Esophagus squamous epithelium (tissue), 4 donors: Measurements from ENCODE around the gene ACACA.

Experiments
- CTCF ChIP-seq, 6 experiments: fragments of 450-650 bp in 4 of 6; fragments of 200-600 bp in 2 of 6; sonication (generic) in 2 of 6; IDR thresholded peaks; one replicate each; pipeline ENCODE4 v1.5.1; 2016 to 2019; ENCODE audit warnings: antibody characterized with exemption in 6 of 6, mild to moderate bottlenecking in 4 of 6, moderate library complexity in 4 of 6
- POLR2A ChIP-seq, 4 donors: fragments of 450-650 bp; IDR thresholded peaks; one replicate each; pipeline ENCODE4 v1.6.1; 2017; ENCODE audit warnings: antibody characterized with exemption in 4 of 4, mild to moderate bottlenecking in 4 of 4, moderate library complexity in 3 of 4

GRCh38 chr17:37388266-37388665 lies 18.4 kb downstream of the ACACA start:
- TF ChIP-seq CTCF (IDR thresholded peaks at IDR 0.05) (no peak), POLR2A (IDR thresholded peaks at IDR 0.05) (no peak)
